ENCODE measurements around the gene CBX4.

Gene CBX4

DNA sequence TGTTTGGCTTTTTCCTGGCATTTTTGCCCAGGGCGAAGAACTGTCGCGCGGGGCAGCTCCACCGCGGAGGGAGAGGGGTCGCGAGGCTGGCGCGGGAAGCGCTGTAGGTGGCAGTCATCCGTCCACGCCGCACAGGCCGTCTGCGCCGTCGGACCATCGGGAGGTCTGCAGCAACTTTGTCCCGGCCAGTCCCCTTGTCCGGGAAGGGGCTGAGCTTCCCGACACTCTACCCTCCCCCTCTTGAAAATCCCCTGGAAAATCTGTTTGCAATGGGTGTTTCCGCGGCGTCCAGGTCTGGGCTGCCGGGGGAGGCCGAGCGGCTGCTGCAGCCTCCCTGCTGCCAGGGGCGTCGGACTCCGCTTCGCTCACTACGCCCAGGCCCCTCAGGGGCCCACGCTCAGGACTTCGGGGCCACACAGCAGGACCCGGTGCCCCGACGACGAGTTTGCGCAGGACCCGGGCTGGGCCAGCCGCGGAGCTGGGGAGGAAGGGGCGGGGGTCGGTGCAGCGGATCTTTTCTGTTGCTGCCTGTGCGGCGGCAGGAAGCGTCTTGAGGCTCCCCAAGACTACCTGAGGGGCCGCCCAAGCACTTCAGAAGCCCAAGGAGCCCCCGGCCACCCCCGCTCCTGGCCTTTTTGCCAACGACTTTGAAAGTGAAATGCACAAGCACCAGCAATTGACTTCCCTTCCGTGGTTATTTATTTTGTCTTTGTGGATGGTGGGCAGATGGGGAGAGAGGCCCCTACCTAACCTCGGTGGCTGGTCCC lies 2.3 kb upstream of the CBX4 start:
- no peak for DNase-seq (ENCODE audit: low read depth)

DNA sequence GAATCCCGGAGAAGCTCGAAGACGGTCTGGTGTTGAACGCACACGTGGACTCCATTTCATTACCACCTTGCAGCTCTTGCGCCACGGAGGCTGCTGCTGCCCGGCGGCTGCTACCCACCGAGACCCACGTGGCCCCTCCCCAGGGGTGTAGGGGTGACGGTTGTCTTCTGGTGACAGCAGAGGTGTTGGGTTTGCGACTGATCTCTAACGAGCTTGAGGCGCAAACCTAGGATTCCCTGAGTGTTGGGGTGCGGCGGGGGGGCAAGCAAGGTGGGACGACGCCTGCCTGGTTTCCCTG lies 1.7 kb upstream of the CBX4 start:
- DNase-seq (ENCODE audit: low read depth): no peak

DNA sequence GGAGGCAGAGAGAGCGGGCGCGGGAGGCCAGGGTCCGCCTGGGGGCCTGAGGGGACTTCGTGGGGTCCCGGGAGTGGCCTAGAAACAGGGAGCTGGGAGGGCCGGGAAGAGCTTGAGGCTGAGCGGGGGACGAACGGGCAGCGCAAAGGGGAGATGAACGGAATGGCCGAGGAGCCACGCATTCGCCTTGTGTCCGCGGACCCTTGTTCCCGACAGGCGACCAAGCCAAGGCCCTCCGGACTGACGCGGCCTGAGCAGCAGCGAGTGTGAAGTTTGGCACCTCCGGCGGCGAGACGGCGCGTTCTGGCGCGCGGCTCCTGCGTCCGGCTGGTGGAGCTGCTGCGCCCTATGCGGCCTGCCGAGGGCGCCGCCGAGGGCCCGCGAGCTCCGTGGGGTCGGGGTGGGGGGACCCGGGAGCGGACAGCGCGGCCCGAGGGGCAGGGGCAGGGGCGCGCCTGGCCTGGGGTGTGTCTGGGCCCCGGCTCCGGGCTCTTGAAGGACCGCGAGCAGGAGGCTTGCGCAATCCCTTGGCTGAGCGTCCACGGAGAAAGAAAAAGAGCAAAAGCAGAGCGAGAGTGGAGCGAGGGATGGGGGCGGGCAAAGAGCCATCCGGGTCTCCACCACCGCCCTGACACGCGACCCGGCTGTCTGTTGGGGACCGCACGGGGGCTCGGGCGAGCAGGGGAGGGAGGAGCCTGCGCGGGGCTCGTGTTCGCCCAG lies 1.2 kb upstream of the CBX4 start:
- no peak for DNase-seq (ENCODE audit: low read depth)

DNA sequence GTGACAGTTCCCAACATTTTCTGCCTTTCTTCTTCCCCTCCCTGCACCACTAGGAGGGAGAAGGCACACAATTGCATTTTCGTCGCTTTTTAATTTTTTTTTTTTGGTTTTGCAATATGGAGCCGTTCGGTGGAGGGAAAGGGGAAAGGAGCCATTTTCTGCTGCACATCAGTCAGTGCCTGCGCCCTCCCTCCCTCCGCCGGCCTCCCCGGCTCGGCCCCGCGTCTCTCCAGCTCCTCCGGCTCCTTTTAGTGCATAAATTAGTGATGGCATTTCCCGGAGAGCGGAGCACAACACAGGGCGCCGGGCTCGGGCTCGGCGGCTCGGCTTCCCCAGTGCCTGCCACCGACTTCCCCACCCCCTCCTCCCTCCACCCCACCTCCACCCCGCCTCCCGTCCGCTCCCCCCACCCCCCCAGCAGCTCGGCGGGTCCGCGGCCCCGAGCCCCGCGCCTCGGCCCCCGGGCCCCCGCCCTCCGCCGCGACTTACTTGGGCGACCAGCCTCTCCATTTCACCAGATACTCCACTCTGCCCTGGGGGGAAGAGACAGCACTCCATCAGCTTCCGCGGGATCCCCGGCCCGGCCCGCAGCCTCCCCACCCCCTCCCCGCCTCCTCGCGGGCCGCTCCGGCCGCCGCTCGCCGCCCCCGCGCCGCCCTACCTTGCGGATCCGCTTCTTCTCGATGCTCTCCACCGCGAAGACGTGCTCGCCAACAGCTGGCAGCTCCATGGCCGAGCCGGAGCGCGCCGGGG lies 542 bp downstream of the CBX4 start:
- DNase-seq (ENCODE audit: low read depth): peak; percentile 53

DNA sequence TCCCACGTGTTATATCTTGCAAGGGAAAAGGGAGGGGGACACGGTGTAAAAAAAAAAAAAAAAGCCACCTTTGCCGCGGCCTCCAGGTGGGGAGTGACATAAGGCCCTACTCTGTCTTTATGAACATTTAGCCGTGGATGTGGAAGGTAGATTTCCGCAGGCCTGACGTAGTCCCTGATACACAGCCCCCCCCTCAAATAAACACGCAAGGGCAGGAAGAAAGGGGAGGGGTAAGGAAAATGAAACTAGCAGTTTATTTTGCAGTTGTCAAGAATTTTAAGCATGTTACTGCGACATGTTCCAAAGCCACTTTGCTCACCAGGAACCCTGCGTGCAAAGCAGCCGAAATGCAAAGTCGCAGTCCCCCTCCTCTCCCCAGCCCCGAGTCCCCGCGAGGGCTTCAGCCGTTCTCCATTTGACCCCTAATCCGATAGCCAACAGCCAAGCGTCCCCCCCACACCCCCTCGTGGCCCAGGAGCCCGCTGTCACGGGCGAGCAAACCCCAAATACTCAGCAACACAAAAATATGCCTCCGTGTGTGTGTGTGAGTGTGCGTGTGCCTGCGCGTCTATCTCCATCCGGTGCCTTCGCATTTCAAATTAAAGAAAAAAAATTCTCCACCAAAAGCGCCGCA lies 1.2 kb downstream of the CBX4 start:
- no peak for DNase-seq (ENCODE audit: low read depth)

DNA sequence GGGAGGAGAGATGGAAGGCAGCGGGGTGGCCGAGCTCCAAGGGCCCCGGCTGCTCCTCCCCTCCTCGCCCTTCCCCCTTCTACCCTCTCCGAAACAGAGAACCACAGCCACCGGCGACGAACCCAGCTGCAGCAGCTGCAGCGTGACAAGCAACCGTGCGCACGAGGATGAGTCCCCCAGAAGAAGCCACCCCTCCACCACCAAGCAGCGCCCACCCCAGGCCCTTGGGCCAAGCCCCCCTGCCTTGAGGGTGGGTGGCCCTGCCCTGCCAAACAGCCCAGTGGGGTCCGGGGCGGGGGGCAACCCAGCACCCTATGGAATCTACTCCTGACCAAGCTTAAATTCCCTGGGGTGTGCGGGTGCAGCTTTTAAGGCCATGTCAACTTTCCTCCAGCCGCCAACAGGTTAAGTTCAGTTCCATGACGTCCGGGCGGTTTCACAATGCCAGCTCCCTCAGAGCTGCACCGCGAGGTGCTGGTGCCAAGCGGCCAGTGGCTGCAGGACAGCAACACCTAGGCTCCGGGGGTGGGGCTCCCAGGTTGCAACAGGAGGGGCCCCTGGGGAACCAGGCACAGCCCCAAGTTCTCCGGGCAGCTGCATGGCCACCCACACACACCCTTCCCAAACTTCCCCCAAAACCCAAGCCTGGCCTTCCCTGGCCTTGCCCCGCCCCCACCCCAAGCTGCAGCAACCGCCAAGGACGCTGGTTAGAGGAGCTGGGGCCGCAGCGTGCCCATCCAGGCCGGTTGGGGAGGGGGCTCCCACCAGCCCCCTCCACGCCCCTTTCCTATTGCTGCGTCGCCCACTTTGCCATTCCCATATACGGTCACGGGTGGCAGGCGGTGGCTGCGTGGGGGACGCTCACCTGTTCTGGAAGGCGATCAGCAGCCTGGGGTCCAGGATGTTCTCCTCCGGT lies 2.0 kb downstream of the CBX4 start:
- DNase-seq (ENCODE audit: low read depth): peak; percentile 53

DNA sequence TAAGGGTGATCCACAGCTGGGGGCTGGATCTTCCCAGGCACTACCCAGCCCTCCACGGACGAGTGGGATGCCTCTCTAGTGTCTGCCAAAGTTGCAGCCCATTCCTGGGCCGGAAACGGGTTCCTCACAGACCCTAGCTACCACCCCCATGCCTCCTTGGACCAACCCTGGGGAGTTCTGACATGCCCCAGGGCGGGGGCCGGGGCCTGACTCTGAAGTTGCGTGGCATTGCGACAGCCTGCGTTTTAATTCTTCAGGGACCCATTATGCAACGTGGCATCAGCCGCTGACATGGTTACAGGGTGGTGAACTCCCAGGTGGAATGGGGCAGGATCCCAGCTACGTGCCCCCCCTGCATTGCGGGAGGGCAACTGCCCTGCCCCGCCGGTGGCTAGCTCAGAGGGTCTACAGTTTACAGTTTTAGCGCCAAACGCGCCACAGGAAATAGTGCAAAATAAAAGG lies 2.7 kb downstream of the CBX4 start:
- no peak for DNase-seq (ENCODE audit: low read depth)

DNA sequence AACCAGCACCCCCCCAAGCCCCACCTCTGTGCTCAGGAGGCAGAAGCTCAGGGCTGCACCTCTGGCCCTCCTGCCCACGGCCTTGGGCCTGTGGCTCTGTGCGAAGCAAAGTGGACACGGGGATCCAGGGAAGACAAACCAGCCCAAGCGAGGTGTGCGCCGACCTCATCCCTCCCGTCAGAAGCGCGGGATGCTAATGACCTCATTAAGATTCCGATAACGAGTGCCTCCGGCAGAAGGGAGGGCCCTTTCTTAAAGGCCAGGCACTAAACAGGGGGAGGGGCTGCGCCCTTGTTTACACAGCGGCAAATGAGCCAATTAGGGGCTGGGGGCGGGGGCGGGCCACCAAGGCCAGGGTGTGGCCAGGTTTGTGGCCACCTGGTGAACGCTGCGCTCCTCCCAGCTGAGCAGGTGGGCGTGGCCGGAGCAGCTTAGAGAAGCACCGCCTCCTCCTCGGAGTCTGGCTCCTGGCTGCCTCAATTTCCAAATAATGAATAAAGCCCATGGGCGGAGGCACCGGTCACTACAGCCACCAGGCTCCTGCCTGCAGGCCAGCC lies 3.2 kb downstream of the CBX4 start:
- no peak for DNase-seq (ENCODE audit: low read depth)

DNA sequence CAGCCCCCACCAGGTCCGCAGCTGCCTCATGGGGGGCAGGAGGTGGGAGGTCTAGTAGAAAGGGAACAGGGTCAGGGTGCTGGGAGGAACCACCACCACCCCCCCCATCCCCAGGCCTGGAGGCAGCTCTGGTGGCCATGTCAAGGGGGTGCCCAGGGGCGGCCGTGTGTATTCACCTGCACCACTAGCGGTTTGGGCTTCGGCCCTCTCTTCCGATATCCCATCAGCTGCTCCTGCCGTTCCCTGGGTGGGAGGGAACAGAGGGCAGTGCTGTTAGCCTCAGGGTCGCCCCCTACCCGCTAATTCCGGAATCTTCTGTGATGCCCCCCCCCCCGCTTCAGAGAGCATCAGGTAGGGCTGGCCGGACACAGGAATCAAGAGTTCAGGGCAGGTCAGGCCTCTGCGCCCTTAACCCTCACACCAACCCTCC lies 3.8 kb downstream of the CBX4 start:
- DNase-seq (ENCODE audit: low read depth): no peak

DNA sequence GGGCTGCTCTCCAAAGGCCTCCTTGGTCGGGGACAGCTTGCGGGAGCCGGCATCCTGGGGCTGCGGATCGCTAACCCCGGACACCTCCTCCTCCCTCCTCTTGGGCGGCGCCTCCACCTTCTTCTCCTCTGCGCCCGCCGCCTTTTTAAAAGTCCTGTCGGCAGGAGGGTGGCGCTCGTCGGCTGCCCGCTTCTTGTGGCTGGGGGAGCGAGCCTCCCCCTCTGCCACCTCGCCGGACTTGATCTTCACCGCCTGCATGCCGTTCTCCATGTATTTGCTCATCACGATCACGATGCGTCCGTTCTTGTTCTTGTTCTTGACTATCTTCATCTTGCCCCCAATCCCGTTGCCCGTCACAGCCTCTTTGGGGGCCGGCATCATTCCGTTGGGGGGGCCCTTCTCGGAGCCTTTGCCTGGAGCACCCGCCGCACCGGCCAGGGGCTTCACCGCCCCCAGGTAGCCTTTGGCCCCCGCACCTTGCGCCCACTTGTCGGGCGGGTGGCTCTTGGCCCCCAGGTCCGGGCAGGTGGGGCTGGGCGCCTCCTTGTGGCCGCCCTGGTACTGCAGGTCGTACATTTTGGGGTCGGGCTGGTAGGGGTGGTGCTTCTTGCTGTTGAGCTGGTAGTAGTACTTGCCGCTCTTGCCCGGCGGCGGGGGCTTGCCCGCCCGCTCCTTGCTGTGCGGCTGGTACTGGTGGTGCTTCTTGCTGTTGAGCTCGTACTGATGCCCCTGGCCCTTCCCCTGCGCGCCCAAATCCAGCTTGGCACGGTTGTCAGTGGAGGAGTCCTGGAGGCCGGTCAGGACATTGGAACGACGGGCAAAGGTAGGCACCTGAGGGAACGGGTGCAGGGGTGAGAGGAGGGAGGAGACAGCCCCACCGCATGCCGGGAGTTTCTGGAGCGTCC lies 4.4 kb downstream of the CBX4 start:
- DNase-seq (ENCODE audit: low read depth): no peak

DNA sequence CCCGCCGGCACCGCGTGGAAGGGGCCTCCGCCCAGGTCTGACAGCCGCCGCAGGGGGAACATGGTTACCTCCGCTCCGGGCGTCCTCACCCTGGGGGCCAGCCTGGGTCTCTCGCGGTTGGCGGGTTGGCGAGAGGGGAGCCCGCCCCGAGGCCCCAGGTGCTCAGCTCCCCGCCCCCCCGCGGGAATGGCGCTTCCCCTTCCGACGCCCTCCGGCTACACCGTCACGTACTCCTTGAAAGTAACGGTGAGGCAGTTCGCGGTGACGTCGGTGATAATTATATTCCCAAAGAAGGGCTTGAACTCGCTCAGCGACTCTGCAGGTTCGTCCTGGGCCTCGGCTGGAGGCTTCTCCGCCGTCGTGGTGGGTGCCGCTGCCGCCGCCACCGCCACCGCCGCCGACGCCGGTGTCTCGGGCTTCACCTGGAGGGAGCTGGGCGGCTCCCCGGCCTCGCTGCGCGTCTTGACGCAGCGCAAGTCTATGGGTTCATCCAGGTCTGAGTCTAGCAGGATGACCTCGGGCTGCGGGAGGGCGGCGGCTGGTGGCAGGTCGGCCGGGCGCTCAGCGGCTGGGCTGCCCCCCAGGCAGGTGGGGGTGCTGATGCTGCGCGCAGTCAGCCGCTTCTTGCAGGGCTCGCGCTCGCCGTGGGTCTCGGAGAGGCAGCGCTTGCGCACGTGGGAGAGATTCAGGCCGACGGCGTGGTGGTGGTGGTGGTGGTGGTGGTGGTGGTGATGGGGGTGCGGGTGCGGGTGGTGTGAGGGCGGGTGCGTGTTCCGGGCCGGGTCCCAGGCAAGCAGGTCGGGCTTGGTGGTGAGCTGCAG lies 5.3 kb downstream of the CBX4 start:
- no peak for DNase-seq (ENCODE audit: low read depth)

DNA sequence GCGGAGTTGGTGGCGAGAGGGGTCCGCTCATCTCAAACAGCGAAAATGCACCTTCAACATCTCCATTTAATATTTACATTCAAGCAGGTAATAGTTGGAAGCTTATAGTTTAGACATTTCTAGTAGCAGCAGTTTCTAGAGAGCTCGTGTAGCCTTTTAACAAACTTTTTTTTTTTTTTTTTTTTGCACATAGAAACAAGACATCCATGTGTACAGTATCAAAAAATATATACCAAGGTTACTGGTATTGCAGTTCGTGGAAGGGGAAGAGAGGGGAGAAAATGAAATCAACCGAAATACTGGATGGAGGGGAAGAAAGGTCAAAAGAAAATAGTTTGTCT lies 6.2 kb downstream of the CBX4 start:
- DNase-seq (ENCODE audit: low read depth): no peak

DNA sequence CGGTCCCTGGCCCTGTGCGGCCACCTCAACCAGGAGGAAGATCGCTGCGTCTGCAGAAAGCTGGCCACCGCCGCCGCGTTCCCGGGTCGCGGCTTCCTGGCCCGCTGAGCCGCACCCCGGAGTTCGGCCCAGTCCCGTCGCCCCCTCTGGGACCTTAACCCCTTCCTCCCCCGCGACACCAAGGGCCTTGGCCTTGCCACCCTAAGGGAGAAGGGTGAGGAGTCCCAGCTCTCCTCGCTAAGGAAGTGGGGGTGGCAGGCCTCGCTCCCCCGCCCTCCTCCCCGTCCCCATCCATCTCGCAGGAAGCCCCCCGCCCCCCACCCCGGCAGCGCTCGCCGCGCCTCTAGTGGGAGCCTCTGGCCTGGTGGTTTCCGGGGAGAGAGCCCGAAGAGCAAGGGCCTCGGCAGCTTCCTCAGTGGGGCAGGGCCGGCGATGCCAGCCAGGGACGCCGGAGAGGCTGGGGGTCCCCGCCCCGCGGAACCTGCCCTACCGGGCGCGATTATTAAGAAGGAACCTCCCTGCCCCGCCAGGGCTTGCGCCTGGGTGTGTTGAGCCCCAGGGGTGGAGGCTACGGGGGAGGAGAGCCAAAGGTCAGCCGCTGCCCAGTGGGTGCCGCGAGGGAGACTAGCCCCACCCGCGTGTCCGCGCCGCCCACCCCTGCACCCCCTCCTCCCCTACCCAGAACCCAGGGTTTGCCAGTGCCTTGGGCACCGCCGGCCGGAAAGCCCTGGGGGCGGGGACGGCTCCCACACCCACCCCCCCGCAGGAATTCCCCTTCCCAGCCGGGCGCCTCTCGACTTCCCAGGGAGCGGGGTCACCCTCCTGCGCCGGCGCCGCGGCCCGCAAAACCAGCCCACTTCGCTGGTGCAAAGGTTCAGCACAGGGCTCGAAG lies 6.8 kb downstream of the CBX4 start:
- no peak for DNase-seq (ENCODE audit: low read depth)

DNA sequence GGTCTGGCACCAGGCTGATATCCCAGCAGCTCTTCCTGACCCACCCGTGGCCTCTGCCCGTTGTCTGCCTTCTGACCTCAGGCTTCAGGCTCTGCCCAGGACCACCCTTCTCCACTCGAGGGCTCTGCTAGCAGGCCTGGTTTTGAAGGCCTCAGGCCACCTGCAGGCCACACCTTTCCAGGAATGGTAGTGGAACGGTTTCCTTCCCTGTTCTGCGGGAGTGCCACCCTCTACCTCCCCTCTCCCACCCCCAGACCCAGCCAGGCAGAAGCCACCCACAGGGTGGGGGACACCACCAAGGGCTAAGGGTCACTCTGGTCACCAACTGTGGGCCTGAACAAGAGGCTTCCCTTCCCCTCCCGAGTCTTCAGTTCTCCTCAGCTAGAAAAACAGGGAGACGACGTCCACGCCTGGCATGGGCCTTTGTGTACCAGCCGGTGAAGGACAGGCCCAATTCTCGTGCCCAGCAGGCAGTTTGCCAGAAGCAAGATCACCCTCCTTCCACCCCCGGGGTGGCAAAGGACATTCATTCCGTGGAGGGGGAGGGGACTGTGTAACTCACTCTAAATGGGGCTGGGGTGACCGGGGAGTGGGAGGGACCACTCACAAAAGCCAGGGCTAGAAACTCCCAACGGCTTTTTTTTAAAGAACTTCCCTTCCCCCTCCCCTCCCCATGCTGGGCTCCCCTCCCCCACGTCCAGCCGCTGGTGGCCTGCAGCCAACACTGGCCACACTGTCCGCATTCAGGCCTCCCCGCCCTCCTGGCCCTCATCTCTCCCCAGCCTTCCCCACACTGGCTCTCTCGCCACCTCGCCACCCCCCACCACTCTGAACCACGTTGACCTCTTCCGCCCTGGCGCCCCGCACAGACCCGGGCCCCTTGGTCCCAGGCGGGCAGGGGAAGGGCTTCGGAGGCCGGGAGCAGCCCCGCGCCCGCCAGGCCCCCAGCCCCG lies 7.7 kb downstream of the CBX4 start:
- DNase-seq (ENCODE audit: low read depth): no peak

DNA sequence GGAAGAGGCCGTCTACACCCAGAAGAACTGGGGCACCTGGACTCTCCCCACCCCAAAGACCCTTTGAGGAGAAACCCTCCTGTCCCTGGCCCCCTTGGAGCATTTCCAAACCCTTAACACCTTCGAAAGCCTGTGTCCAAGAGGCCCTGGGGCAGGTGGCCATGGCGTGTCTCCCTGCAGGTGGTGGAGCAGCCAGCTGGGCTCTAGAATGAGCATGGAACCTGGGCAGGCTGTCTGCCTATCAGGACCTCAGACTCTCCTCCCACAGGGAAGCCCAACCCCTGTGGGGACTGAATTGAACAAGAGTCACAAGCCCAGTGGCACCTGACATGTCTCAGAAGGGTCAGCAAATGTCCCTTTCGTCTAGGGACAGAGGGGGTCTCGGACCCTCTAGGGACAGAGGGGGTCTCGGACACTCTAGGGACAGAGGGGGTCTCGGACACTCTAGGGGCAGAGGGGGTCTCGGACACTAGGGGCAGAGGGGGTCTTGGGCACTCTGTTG lies 8.4 kb downstream of the CBX4 start:
- DNase-seq (ENCODE audit: low read depth): no peak

DNA sequence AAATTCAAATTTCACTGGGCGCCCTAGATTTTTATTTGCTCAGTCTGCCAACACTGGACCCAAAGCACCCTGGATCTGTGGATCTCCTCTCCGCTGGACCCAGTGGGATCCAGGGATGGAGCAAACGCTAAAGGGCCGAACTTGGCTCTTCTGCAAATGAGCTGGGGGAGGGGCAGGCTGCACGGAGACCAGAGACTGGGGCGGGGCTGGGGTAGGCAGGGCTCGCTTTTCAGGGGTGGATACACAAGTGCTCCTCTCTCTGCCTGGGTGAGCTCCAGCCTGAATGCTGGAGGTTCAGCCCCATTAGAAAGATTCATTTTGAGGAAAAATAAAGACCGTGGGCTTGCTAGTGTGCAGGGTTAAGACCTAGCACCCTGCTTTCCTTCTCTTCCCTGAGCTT lies 8.9 kb downstream of the CBX4 start:
- no peak for DNase-seq (ENCODE audit: low read depth)

DNA sequence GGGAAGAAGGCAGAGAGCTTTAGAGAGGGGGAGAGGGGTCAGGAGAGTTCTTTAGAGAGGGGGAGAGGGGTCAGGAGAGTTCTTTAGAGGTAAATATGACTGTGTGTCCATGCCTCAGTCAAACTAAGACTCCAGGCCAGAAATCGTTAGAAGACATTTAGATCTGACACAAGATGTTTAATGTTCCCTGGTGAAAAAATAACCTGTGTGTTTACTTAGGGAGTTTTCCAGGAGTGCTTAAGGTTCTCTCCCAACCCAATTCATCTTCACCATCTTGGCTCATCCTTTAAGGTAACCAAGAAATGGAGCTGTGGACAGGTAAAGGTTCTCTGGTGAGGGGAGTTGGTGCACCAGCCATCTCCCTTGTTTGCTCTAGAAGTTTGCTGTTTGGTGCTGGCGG lies 9.8 kb downstream of the CBX4 start:
- DNase-seq (ENCODE audit: low read depth): no peak

Measured in activated T-cell treated with anti-CD3 and anti-CD28 coated beads for 48 hours (primary cell).